Measurements from ENCODE around the gene VANGL1. TPM values are rescaled to one million over a fixed set of nuclear protein-coding genes. Genes with fewer than 3 reads are reported as not detected.

VANGL1 gene
- total and polyA plus RNA-seq, 2 of the 8 experiments (the other 6 are each of a cell fraction or from before 2014, with no cell fraction given) = 9.4 to 13.4 TPM

GRCh38 chr1:115677182-115677555 is 35.4 kb downstream of the VANGL1 start (continued):
- TF ChIP-seq GABPA (IDR thresholded peaks at IDR 0.05; ENCODE audit: borderline replicate concordance, insufficient read depth, low read length) (no peak), CEBPB (IDR thresholded peaks at IDR 0.05; ENCODE audit: low read depth, low read length) (no peak), HDAC2 (IDR thresholded peaks at IDR 0.05; ENCODE audit: borderline replicate concordance in 1 of 2, low read depth in 2 of 2, low read length in 2 of 2) (no peak), BACH1 (IDR thresholded peaks at IDR 0.05; ENCODE audit: low read length) (no peak), HDAC6 (IDR thresholded peaks at IDR 0.05; ENCODE audit: low read depth, low read length) (no peak), EZH2 (IDR thresholded peaks at IDR 0.05; ENCODE audit: low read depth, low read length, severe bottlenecking) (no peak)
- TF ChIP-seq, protein P1, sequence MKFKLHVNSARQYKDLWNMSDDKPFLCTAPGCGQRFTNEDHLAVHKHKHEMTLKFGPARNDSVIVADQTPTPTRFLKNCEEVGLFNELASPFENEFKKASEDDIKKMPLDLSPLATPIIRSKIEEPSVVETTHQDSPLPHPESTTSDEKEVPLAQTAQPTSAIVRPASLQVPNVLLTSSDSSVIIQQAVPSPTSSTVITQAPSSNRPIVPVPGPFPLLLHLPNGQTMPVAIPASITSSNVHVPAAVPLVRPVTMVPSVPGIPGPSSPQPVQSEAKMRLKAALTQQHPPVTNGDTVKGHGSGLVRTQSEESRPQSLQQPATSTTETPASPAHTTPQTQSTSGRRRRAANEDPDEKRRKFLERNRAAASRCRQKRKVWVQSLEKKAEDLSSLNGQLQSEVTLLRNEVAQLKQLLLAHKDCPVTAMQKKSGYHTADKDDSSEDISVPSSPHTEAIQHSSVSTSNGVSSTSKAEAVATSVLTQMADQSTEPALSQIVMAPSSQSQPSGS (IDR thresholded peaks at IDR 0.05; ENCODE audit: low read length) = no peak

Data from H1 (cell line).